Stimulated activated CD8-positive, alpha-beta memory T cell treated with anti-CD3 and anti-CD28 coated beads, Interleukin-15, amount 100 ng/mL, for 48 hours (primary cell): Measurements from ENCODE around the gene DTNB.

Source experiments
- DNase-seq, 2 donors: peaks; one replicate each; pipeline ENCODE4 v3.0.0-alpha.2; 2020; ENCODE audit warnings: low read depth in 2 of 2

DTNB gene

GRCh38 chr2:25460261-25460905, 213.0 kb downstream of the DTNB start:
- DNase-seq = no peak

- DNase-seq = no peak
These were observed 218.4 kb downstream of the DTNB start for GRCh38 chr2:25454824-25455611.

- peak; percentile 8 to 17 for DNase-seq
These were observed 220.0 kb downstream of the DTNB start for GRCh38 chr2:25453199-25453905.

GRCh38 chr2:25448808-25449207, 224.6 kb downstream of the DTNB start:
- no peak for DNase-seq

GRCh38 chr2:25447018-25447417, 226.4 kb downstream of the DTNB start:
- DNase-seq = no peak

GRCh38 chr2:25446122-25446521, 227.3 kb downstream of the DTNB start:
- DNase-seq = no peak

- no peak for DNase-seq
These were observed 227.9 kb downstream of the DTNB start for GRCh38 chr2:25445464-25445863.

- no peak for DNase-seq
These were observed 228.6 kb downstream of the DTNB start for GRCh38 chr2:25444608-25445270.

- no peak for DNase-seq
These were observed 229.6 kb downstream of the DTNB start for GRCh38 chr2:25443766-25444165.

- DNase-seq = no peak
These were observed 232.0 kb downstream of the DTNB start for GRCh38 chr2:25441353-25441752.

GRCh38 chr2:25438793-25439192, 234.6 kb downstream of the DTNB start:
- no peak for DNase-seq

GRCh38 chr2:25437881-25438662, 235.3 kb downstream of the DTNB start:
- no peak for DNase-seq

GRCh38 chr2:25435421-25435820, 238.0 kb downstream of the DTNB start:
- DNase-seq = no peak

- DNase-seq = no peak
These were observed 241.8 kb downstream of the DTNB start for GRCh38 chr2:25431604-25432003.

- DNase-seq = no peak
These were observed 242.8 kb downstream of the DTNB start for GRCh38 chr2:25430556-25430955.

- DNase-seq = no peak
These were observed 247.1 kb downstream of the DTNB start for GRCh38 chr2:25426326-25426725.

- no peak for DNase-seq
These were observed 248.8 kb downstream of the DTNB start for GRCh38 chr2:25424426-25425028.

GRCh38 chr2:25421820-25422411, 251.5 kb downstream of the DTNB start:
- DNase-seq = no peak

GRCh38 chr2:25421289-25421688, 252.1 kb downstream of the DTNB start:
- no peak for DNase-seq

GRCh38 chr2:25420820-25421237, 252.5 kb downstream of the DTNB start:
- DNase-seq = no peak
